OCI-LY1 (cell line): ENCODE results near the gene CENPA.

ENCODE experiments used
- H2AFZ ChIP-seq: fragments of 200-600 bp; sonication (generic), shearing (Covaris generic); 2 replicates; pipeline ENCODE4 v1.6.0; 2014; ENCODE audit warnings: antibody characterized with exemption, mild to moderate bottlenecking, low read length
- H3F3A ChIP-seq: fragments of 200-600 bp; sonication (generic), shearing (Covaris generic); 2 replicates; pipeline ENCODE4 v1.6.0; 2014; ENCODE audit warnings: mild to moderate bottlenecking, antibody characterized with exemption, low read length, moderate library complexity; ENCODE audit not compliant: insufficient read depth
- H3K27ac ChIP-seq: fragments of 200-600 bp; sonication (generic); 2 replicates; pipeline ENCODE4 v1.5.1; 2014; ENCODE audit warnings: low read length, mixed run types, mild to moderate bottlenecking, low read depth; ENCODE audit not compliant: poor library complexity, severe bottlenecking
- H3K27me3 ChIP-seq: fragments of 200-600 bp; sonication (generic); 2 replicates; pipeline ENCODE4 v1.6.0; 2014; ENCODE audit warnings: antibody characterized with exemption, mild to moderate bottlenecking, low read length, moderate library complexity; ENCODE audit not compliant: insufficient read depth
- H3K36me3 ChIP-seq: fragments of 200-600 bp; sonication (generic); 2 replicates; pipeline ENCODE4 v1.6.1; 2014; ENCODE audit warnings: mild to moderate bottlenecking, antibody characterized with exemption, low read length, moderate library complexity, mixed read lengths; ENCODE audit not compliant: insufficient read depth
- H3K4me1 ChIP-seq: fragments of 200-600 bp; sonication (generic); 2 replicates; pipeline ENCODE4 v1.5.1; 2014; ENCODE audit warnings: mild to moderate bottlenecking, low read length, moderate library complexity; ENCODE audit not compliant: insufficient read depth, severe bottlenecking
- H3K4me2 ChIP-seq: fragments of 200-600 bp; sonication (generic), shearing (Covaris generic); 2 replicates; pipeline ENCODE4 v1.6.1; 2014; ENCODE audit warnings: low read length
- H3K4me3 ChIP-seq: fragments of 200-600 bp; sonication (generic); 2 replicates; pipeline ENCODE4 v1.5.1; 2014; ENCODE audit warnings: low read length, low read depth, mild to moderate bottlenecking, mixed read lengths; ENCODE audit not compliant: poor library complexity, severe bottlenecking
- H3K79me2 ChIP-seq: fragments of 200-600 bp; shearing (Covaris generic); 2 replicates; pipeline ENCODE4 v1.6.1; 2016; ENCODE audit warnings: mixed run types, low read length, mixed read lengths; ENCODE audit not compliant: insufficient read depth
- H3K9ac ChIP-seq: fragments of 200-600 bp; sonication (generic), shearing (Covaris generic); 2 replicates; pipeline ENCODE4 v1.6.1; 2014; ENCODE audit warnings: mild to moderate bottlenecking, low read length, mixed read lengths
- H3K9me2 ChIP-seq: fragments of 200-600 bp; sonication (generic), shearing (Covaris generic); 2 replicates; pipeline ENCODE4 v1.6.1; 2014; ENCODE audit warnings: low read depth, mild to moderate bottlenecking, low read length, mixed read lengths
- H3K9me3 ChIP-seq: fragments of 200-600 bp; shearing (Covaris generic); 2 replicates; pipeline ENCODE4 v1.6.1; 2014; ENCODE audit warnings: low read length, mixed read lengths
- H4K20me1 ChIP-seq: fragments of 200-600 bp; sonication (generic), shearing (Covaris generic); 2 replicates; pipeline ENCODE4 v1.6.0; 2016; ENCODE audit warnings: mild to moderate bottlenecking, low read length; ENCODE audit not compliant: insufficient read depth
- EZH2 ChIP-seq: fragments of 200-600 bp; sonication (generic), shearing (Covaris generic); IDR thresholded peaks from 2 replicates; pipeline ENCODE4 v1.8.0; 2017; ENCODE audit warnings: borderline replicate concordance, mixed run types, mild to moderate bottlenecking, antibody characterized with exemption, low read length, moderate library complexity, mixed read lengths
- TF ChIP-seq, protein P1 (sequence below): fragments of 200-600 bp; sonication (generic), shearing (Covaris generic); IDR thresholded peaks from 2 replicates; pipeline ENCODE4 v1.5.1; 2017; ENCODE audit warnings: mild to moderate bottlenecking, antibody characterized with exemption, low read length, moderate library complexity, mixed read lengths

The CENPA gene

DNA sequence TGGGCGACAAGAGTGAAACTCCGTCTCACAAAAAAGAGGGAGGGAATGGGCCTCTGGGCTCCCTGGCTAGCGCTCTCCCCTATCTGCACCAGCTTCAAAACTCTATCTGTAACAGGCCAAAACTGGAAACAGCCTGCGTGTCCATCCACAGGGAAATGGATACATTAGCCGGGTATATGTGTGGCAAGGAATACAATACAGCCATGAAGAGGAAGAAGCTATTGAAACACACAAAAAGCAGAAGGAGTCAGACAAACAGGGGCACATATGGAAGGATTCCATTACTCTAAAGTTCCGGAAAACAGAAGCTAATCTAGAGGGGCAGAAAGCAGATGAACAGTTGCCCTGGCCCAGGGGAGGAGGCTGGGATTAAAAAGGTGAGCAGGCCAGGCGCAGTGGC, 46.3 kb upstream of the CENPA start:
- Histone ChIP-seq H3K79me2 (no peaks in the 10 kb centered on the region), H3K27ac (no peak overlapping the region), H2AFZ (no peak overlapping the region), H3K9me2 (no peaks in the 10 kb centered on the region), H3K4me1 (no peaks in the 10 kb centered on the region), H3K4me2 (no peak overlapping the region), H3K36me3 (no peaks in the 10 kb centered on the region), H3K4me3 (no peak overlapping the region), H3K27me3 (no peaks in the 10 kb centered on the region; the same call in 1 of the 2 replicates), H3F3A (no peaks in the 10 kb centered on the region), H3K9me3 (no peaks in the 10 kb centered on the region), H4K20me1 (no peaks in the 10 kb centered on the region), H3K9ac (no peak overlapping the region)
- TF ChIP-seq EZH2 = no peak
- TF ChIP-seq, protein P1, sequence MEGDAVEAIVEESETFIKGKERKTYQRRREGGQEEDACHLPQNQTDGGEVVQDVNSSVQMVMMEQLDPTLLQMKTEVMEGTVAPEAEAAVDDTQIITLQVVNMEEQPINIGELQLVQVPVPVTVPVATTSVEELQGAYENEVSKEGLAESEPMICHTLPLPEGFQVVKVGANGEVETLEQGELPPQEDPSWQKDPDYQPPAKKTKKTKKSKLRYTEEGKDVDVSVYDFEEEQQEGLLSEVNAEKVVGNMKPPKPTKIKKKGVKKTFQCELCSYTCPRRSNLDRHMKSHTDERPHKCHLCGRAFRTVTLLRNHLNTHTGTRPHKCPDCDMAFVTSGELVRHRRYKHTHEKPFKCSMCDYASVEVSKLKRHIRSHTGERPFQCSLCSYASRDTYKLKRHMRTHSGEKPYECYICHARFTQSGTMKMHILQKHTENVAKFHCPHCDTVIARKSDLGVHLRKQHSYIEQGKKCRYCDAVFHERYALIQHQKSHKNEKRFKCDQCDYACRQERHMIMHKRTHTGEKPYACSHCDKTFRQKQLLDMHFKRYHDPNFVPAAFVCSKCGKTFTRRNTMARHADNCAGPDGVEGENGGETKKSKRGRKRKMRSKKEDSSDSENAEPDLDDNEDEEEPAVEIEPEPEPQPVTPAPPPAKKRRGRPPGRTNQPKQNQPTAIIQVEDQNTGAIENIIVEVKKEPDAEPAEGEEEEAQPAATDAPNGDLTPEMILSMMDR = no peak

DNA sequence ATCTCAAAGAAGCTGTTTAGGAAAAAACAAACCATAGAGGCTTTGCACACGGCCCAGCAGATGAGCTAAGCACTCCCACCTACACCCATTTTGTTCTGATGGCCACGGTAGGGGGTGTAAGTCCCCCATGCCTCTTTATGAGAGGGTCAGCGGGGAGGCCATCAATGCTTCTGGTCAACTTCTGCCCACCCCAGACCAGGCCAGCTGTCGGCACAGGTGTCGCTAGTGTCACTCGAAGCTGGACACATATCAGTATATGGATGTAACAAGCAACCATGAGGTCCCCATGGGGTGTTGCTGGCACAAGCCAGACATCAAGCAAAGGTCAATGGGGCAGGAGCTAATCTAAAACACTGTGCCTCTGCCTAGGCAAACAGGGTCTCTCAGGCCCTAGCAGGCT, 45.5 kb upstream of the CENPA start:
- H3K4me1 ChIP-seq = no peaks in the 10 kb centered on the region
- no peaks in the 10 kb centered on the region for H3K9me2 ChIP-seq
- H3F3A ChIP-seq = no peaks in the 10 kb centered on the region
- no peaks in the 10 kb centered on the region; the same call in 1 of the 2 replicates for H3K27me3 ChIP-seq
- H3K4me2 ChIP-seq = no peak overlapping the region
- no peaks in the 10 kb centered on the region for H3K36me3 ChIP-seq
- no peaks in the 10 kb centered on the region for H4K20me1 ChIP-seq
- H3K9ac ChIP-seq = no peak overlapping the region
- no peak overlapping the region for H3K27ac ChIP-seq
- no peak overlapping the region for H3K4me3 ChIP-seq
- no peaks in the 10 kb centered on the region for H3K9me3 ChIP-seq
- H2AFZ ChIP-seq = no peak overlapping the region
- TF ChIP-seq EZH2 = no peak
- TF ChIP-seq, protein P1 = no peak
- H3K79me2 ChIP-seq = no peaks in the 10 kb centered on the region

DNA sequence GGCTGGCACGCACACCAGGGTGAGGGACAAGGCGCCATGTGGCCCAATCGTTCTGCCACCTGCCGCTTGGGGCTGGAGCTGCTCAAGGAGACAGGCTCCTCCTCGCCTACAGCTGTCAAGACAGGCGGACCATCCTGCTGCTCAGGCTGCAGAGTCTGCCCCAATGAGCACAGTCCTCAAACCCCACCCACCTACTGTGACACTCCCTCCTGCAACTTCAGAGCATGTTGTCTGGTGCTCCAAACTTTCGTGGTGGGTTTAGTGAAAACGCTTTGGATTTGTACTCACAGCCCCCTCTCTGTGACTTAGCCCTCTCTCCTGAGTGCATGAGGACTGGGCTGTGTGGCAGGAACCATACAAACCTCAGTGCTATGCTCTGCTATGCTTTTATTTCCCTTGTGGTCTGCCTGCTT, 45.0 kb upstream of the CENPA start:
- Histone ChIP-seq H3K4me2 (no peak overlapping the region), H3K27ac (no peak overlapping the region), H4K20me1 (no peaks in the 10 kb centered on the region), H2AFZ (no peak overlapping the region), H3K9me3 (no peaks in the 10 kb centered on the region), H3F3A (no peaks in the 10 kb centered on the region), H3K36me3 (no peaks in the 10 kb centered on the region), H3K9me2 (no peaks in the 10 kb centered on the region), H3K9ac (no peak overlapping the region), H3K79me2 (no peaks in the 10 kb centered on the region), H3K4me3 (no peak overlapping the region), H3K27me3 (no peaks in the 10 kb centered on the region; the same call in 1 of the 2 replicates), H3K4me1 (no peaks in the 10 kb centered on the region)
- TF ChIP-seq, protein P1 = 0 out of 2 replicates have a peak, but pooled peaks have one; percentile 22
- no peak for TF ChIP-seq EZH2
